IPS DF 4.7 (cell line): ENCODE measurements around the gene ZNF366.

Source experiments
- DNase-seq: peaks from one replicate; pipeline ENCODE4 v3.0.0-alpha.2; 2013; ENCODE audit warnings: low spot score; ENCODE audit errors: extremely low read depth

ZNF366 gene, protein sequence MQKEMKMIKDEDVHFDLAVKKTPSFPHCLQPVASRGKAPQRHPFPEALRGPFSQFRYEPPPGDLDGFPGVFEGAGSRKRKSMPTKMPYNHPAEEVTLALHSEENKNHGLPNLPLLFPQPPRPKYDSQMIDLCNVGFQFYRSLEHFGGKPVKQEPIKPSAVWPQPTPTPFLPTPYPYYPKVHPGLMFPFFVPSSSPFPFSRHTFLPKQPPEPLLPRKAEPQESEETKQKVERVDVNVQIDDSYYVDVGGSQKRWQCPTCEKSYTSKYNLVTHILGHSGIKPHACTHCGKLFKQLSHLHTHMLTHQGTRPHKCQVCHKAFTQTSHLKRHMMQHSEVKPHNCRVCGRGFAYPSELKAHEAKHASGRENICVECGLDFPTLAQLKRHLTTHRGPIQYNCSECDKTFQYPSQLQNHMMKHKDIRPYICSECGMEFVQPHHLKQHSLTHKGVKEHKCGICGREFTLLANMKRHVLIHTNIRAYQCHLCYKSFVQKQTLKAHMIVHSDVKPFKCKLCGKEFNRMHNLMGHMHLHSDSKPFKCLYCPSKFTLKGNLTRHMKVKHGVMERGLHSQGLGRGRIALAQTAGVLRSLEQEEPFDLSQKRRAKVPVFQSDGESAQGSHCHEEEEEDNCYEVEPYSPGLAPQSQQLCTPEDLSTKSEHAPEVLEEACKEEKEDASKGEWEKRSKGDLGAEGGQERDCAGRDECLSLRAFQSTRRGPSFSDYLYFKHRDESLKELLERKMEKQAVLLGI

DNA sequence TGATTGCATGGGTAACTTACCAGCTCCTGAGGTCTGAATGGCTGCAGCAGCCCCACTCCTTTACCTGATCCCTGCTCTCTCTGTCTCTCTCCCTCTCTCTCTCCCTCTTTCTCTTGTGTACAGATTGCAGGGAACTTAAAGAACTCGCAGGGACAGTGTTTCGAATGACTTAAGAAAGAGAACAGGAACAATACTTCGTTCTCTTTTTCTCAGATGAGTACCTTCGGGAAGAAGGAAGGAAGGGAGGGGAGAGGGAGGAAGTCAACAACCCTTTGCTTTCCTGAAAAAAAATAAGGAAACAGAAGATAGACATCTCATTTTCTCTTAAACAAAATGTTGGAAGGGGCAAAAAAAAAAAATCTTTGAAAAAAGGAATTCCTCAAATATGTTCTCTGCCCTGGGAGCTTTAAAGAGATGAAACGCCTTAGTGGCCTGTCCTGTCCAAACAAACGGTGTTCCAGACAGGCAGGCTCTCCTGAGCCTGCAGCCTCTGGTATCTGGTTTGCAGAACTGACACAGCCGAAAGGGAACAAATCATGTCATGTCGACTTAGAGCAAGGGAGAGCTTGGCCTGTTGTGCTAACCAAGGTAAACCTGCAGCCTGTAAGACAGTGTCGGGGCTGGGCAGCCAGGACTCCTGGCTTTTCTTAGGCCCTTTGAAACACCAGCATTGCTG lies at the start of gene ZNF366:
ZNF366 (minus strand) TSS at position 180 of the 676 bp plus-strand sequence. CDS start 45,914 bp downstream, outside the sequence.
- DNase-seq, result no peak

DNA sequence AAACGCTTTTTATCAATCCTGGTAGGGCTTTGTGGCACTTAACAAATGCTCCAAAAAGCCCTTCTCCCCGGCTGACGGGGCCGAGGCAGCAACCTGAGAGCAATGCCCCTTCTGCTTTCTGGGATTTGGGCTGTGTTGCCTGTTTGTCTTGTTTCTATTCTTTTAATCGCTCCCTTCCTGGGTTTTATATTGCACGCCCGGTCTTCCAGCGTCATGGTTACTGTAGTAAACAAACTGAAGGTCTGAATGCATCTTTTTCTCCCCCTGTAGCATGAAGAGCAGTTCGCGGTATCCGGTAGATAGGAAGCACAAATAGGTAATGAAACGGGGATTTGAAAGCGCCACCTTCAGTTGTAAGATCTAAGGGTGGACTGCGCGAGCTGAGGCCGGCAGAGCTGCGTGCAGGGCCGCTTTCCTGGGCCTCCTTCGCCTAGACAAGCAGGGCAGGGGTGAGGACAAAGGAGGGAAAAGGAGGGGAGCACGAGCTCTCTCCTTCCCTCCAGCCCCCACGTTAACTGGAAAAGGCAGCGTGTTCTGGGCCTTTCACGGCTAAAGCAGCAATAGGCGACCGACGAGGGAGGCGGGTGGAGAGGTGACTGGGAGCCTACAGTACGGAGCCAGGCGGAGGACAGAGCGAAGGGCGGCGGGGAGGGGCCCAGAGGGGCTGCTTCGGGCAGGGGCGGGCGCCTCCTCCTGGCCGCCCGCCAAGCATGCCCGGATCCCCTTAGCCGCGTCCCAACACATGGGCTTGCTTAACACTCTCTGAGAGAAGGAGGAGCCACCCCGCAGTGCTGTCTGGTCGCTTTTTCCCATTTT lies 49.3 kb upstream of the ZNF366 start:
- DNase-seq, result no peak

DNA sequence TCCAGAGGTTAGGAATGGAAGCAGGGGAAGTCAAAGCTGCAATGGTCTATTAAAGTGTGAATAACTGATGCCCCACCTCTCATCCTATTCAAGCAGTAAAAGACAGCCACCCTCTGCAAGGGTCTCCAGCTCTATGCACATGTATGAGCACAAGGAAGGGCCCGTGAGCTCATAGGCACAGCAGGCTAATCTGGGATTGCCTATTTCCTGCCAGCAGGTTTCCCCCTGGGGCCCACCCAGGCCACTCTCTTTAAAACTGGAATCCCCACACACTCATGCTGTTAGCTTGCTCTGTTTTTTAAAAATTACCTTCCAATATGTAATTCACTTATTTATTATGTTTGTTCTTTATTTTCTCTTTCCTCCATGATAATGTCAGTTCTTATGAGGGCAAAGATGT lies 48.7 kb upstream of the ZNF366 start:
- DNase-seq, result no peak

DNA sequence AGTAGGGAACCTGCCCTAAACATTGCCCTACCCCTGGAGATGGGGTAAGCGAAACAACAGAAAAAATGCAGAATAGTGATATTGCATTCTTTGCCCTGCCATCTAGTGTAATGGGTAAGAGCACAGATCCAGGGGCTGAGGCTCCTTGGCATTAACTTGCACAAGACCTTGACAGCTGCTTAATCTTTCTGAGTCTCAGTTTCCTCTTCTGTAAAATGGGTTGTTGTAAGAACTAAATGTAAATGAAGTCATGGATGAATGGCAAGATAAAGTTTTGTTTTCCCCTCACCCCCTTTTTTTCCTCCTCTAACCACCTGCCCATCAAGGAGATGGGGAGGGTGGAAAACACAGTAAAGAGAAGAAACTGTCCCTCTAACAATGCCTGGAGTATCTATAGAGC lies 47.7 kb upstream of the ZNF366 start:
- no peak for DNase-seq

DNA sequence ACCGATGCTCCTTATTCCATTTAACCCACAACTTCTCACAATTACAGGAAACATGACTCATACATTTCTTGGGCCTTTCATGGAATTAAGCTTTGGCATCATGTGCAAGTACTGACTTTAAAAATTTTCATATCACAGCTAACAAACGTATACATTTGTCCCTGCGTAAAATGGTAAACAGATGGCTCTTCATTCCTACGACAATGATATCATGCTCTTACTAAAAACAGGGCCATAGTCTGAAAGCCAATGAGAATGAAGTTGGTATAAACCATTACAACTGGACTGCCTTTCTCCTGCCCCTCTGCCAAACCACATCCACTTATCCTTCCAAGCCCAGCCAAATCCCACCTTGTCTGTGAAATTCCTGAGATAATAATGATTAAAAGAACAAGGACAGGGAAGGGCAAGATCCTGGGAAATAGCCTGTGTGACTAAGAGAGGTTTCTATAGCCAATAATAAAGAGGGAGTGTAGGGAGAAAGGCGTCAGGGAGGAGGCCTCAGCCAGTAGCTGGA lies 44.9 kb upstream of the ZNF366 start:
- no peak for DNase-seq

DNA sequence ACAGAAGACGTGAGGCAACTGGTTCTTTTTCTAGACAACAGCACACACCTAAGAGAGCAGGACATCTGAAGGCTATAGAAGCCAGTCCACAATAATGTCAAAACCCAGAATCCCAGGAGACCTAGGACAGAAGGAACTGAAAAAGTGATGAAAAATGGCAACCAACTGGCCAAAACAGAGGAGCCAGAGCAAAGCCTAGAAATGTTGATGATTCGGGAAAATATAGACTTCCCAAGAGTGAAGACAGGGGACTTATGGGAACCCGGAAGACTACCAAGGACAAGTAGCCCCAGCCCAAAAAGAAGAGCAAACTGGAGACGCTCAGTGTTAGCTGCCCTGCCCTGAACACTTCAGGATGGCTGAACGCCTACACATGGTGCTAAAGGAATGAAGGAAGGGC lies 43.4 kb upstream of the ZNF366 start:
- no peak for DNase-seq

DNA sequence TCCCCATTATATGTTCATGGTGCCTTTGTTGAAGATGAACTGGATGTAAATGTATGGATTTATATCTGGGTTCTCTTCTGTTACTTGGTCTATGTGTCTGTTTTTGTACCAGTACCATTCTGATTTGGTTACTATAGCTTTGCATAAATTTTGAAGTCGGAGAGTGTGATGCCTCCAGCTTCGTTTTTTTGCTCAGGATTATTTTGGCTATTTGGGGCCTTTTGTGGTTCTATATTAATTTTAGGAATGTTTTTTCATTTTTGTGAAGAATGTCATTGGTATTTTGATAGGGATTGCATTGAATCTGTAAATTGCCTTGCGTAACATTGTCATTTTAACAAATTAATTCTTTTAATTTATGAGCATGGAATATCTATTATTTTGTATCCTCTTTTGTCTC lies 36.6 kb upstream of the ZNF366 start:
- DNase-seq, result no peak

DNA sequence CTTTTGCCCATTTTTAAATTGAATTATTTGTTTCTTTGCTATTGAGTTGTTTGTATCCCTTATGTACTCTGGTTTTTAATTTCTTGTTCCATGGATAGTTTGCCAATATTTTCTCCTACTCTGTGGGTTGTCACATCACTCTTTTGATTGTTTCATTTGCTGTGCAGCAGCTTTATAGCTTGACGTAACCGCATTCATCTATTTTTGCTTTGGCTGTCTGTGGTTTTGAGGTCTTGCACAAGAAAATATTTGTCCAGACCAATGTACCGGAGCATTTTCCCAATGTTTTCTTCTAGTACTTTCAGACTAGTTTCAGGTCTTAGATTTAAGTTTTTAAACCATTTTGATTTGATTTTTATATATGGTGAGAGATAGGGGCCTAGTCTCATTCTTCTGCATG lies 36.2 kb upstream of the ZNF366 start:
- no peak for DNase-seq

DNA sequence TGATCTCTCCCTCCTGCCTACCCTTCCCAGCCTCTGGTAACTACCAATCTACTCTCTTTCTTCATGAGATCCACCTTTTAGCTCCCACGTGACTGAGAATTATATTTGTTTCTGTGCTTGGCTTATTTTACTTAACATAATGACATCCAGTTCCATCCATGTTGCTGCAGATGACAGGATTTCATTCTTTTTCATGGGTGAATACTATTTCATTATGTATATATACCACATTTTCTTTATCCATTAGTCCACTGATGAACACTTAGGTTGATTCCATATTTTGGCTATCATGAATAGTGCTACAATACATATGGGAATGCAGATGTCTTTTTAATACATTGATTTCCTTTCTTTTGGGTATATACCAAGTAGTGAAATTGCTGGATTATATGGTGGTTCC lies 35.5 kb upstream of the ZNF366 start:
- no peak for DNase-seq

DNA sequence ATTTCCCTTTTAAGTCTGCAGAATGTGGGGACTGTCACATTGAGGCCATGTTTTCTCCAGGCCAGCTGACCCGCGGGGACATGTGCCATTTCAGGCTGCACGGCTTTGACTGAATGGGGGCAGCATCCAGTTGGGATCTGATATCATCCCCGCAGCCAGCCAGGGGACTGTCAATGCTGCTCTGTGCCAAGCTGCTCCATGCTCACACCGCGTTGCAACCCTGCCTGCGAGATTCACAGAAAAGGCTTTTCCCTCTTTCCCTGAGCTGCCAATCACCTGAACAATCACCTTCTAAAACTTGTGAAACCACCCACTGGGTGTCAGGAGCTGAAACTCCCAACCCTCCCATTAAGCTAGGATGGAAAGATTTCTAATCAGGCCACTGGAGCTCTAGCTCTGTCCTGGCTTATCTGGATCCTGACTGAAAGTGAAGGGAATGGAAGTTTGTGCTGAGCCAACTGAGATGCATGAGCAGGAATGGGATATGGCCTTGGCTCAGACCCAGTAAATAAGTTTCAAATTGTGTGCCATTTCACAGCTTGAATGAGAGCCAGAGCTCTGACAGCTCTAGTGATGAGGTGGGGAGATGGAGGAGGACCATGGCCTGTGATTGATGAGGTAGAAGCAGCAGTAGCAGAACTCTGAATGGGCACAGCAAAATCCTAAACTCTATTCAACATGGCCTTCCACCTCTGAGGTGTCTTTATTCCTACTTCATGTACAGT lies 34.5 kb upstream of the ZNF366 start:
- DNase-seq, result no peak

DNA sequence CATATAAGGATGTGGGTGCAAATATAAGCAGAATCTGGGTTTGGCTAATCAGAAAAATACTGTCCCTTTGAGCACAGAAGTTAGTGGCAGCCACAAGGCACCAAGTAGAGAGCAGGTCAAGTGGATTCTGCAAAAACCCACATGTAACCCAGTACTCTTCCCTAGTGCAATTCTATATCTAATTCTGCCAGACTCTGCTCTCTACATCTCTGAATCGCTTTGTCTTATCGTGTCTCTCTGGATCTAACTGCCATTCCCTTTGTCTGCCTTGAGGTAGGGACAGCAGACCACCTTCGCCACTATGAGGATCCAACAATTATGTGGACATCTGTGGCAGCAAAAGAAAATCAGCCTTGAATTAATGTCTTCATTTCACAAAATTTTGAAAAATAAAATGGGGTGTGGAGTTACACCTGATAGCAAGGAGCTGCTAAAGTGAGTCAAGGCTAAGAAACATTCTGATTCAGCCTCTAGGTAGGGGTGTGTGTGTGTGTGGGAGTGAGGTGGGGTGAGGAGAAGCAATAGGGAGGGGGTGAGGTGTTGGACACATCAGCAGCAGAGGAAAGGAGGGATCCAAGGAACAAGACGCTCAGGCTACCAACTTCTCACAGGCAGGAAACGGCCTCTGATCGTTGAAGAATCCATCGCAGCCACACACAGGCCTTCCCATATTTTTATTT lies 33.7 kb upstream of the ZNF366 start:
- no peak for DNase-seq

DNA sequence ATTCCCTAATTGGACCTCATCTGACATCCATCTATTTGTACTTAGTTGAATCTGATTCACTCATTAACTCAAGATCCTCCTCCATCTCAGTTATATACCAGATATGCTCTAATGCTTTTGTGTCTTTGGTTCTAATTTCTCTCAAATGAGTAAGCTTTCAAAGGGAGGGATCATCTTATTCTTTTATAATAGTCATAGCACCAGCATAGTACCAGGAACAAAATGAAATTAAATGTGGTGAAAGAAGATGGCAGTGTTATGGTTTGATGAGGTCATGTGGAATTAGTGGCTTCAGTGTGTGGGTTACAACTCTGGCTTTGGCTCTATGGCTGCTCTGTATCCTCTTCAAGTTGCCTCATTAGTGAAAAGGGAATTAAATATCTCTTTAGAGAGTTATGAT lies 32.5 kb upstream of the ZNF366 start:
- DNase-seq, result no peak

DNA sequence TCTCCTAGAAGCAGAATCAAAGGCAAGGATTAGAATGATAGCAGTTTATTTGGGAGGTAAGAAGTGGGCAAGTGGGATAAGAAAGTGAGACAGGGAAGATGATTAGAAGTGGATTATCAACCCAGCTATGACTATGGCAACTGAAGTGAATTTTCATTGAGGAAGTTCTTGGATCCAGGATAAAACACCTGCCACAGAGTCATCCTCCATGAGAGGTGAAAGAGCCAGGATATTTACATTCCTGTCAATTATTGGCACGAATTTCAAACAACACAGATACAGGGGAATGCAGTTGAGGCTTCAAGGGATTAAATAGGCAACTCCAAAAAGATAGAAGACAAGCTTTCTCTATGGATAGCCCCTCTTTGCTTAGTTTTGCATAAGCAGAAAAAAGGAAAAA lies 31.8 kb upstream of the ZNF366 start:
- DNase-seq, result no peak

DNA sequence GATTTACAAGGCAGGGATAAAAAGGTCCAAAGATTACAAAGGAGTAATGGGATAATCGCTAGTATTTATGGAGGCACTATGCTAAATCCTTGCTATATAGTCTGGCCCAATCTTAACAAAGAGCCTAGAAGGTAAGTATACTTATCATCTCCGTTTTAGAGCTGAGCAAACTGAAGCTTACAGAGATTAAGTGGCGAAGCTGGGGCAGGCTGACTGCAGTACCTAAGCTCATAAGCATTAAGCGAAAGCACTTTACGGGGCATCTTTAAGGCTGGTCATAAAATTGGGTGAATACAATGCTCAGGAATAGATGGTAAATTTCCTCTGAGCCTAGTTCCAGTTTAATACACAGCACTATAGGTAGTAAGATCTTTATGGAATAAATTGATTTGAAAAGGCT lies 30.0 kb upstream of the ZNF366 start:
- DNase-seq, result no peak

DNA sequence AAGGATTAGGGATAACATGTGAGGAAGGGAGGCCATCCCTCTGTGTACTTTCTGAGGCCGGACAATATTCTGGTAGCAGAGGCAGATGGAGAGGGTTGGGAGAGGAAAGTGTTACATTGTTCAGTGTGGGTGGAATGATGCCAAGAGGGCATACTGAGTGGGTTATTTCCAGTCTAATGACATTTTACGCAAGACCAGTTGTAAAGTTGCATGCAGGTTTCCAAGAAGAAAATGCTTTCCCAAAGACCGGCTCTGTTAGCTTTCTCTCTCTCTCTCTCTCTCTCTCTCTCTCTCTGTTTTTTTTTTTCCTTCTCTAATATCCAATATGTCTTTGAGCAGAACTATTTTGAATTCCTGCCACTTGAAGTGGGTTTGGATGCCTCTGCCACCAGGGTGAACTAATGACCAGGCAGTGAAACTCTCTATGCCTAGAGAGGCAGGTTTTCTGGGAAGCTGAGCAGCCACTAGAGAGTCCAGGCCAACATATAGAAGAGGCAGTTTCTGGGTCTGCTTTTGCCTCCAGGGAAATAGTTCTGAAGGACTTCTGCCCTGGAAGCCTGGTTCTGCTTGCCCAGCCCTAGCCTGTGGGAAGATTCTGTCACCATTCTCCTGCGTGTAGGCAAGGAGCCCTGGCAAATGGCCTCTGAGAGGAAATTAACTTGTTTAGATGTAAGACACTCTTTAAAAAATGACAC lies 24.4 kb upstream of the ZNF366 start:
- no peak for DNase-seq

DNA sequence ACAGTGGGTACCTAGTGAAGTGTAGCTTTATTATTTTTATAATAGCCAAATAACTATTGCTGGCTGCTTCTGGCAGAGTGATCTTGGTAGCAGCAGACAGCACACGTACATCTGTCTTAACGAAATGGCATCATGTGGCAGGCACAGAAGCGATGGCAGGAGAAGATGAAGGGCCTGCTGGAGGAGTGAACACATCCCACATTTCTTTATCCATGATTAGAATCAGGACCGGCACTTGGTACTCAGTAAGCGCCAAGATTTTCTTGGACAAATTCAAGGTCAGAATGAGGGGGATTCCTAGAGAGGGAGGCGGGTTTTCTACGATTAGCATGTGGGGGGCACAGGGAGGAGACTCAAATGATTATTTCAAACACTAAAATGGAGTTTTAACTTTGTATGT lies 23.0 kb upstream of the ZNF366 start:
- no peak for DNase-seq

DNA sequence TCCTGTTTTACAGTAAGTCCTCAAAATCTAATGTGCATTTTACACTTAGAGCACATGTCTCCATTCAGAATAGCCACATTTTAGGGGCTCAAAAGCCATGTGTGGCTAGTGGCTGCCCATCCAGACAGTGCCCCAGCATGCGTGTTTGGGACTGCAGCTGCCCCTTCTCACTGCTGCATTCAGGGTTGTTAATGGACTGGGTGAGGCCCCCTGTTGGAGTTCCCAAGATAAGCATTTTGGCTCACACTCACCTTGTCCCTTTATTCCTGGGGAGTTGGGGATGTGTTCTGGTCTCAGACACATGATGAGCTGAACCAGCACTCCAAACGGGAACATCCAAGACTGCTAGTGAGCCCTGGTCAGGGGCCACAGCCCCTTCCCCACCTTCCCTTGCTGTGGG lies 22.2 kb upstream of the ZNF366 start:
- DNase-seq, result no peak

DNA sequence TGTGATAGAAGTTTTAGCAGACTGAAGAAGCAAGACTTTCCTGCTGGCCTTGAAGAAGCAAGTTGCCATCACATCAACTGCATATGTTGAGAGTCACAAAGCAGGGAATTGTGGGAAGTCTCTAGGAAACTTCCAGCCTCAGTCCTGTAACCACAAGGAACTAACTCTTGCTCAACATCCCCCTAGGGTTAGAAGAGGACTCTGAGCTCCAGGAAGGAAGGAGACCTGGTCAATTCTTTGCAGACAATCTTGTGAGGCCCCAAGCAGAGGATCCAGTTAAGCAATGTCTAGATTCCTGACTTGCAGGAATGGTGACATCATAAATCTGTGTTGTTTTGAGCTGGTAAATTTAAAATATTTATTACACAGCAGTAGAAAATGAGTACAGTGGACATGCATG lies 18.6 kb upstream of the ZNF366 start:
- DNase-seq, result no peak

DNA sequence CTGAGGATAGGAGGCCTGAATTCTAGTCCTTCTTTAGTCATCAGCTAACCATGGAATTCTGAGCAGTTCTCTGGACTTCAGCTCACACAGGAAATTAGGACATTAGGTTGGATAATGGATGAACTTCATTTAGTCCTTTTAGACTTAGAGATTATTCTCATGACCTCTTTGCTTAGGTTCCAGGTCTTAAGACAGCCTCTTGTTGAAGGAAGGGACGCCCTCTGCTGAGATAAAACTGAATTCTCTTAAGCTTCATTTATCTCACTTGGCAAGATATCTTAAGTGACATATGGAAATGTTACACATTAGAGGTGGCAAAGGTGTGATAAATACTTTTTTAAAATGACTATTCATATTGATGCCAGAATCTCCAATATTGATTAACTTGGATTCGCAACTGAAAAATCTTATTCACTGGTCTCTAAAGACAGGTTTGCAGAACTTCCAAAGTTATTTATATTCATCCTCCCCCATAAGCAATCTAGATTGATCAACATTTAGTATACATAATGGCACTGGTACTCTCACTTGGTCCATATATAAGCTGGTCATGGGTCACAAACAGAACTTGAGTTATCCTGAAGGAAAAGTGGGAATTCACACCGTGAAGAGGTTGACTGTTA lies 16.9 kb upstream of the ZNF366 start:
- no peak for DNase-seq
